ENCODE results near the gene GSC2.

The GSC2 gene, protein sequence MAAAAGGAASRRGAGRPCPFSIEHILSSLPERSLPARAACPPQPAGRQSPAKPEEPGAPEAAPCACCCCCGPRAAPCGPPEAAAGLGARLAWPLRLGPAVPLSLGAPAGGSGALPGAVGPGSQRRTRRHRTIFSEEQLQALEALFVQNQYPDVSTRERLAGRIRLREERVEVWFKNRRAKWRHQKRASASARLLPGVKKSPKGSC

GRCh38 chr22:19149991-19150390, at the start of gene GSC2:
TSS of gene GSC2 (minus strand) at chr22:19150292. CDS start at chr22:19150283, 9 bp downstream.
- in situ Hi-C loops (cut with HindIII; ENCODE audit: low sequenced_read_pairs): no loop called here

DNA sequence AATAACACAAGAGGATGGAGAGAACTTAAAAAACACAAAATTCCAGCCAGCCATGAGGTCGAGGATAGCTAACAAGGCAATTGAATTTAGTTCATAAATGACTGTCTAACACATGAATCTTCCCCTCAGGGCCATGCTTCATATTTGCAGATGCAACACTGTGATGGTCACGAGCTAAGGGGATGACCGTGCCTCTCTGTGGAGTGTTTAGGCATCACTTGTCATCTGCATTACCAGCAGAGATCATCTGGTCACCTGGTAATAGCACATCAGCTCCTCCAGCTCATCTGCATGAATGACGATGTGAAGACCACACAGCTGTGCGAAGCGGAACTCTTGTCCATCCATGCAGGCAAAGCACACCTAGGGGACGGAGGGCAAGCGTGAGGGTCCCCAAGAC, 49.4 kb upstream of the GSC2 start:
- in situ Hi-C loops (cut with HindIII; ENCODE audit: low sequenced_read_pairs): no loop called here

- in situ Hi-C loops (cut with HindIII; ENCODE audit: low sequenced_read_pairs): no loop called here
Measured at GRCh38 chr22:19197997-19198865, 48.1 kb upstream of the GSC2 start.

- in situ Hi-C loops (cut with HindIII; ENCODE audit: low sequenced_read_pairs): no loop called here
Measured at GRCh38 chr22:19196841-19197612, 46.9 kb upstream of the GSC2 start.

GRCh38 chr22:19195796-19196731, 46.0 kb upstream of the GSC2 start:
- in situ Hi-C loops (cut with HindIII; ENCODE audit: low sequenced_read_pairs): no loop called here

GRCh38 chr22:19194766-19195536, 44.9 kb upstream of the GSC2 start:
- in situ Hi-C loops (cut with HindIII; ENCODE audit: low sequenced_read_pairs): no loop called here

- in situ Hi-C loops (cut with HindIII; ENCODE audit: low sequenced_read_pairs): no loop called here
Measured at GRCh38 chr22:19193879-19194278, 43.8 kb upstream of the GSC2 start.

DNA sequence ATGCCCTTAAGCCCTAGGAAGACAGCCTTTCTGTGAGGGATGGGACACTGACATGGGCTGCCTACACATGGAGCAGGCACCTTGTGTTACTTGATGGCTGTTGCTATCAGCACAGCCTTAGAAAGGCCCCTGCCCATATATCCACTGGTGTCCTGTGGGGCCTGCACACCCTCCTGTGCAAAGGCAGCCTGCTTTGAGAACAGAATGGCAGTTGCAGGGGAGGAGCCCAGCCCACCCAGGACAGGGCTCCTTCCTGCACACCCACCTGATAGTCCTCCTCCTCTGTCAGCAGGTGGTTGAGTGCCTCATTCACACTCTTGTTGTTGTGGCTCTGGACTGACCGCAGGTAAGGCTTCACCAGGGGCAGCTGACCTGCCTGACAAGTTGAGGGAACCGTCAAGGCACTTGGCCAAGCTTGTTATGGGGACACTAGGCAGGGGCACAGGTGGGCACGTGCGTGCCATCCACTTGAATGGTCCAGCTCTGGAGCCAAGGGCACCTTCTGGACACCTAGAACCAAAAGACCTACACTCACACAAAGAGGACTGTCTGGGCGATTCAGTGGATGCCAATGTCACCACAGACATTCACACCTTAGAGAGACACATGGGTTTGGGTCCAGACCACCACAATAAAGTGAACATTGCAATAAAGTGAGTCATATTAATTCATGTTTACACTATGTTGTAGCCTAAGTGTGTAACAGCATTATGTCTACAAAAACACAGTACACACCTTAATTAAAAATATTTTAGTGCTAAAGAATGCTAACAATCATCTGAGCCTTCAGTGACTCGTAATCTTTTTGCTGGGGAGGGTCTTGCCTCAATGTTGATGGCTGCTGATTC, 37.8 kb upstream of the GSC2 start:
- in situ Hi-C loops (cut with HindIII; ENCODE audit: low sequenced_read_pairs): no loop called here

DNA sequence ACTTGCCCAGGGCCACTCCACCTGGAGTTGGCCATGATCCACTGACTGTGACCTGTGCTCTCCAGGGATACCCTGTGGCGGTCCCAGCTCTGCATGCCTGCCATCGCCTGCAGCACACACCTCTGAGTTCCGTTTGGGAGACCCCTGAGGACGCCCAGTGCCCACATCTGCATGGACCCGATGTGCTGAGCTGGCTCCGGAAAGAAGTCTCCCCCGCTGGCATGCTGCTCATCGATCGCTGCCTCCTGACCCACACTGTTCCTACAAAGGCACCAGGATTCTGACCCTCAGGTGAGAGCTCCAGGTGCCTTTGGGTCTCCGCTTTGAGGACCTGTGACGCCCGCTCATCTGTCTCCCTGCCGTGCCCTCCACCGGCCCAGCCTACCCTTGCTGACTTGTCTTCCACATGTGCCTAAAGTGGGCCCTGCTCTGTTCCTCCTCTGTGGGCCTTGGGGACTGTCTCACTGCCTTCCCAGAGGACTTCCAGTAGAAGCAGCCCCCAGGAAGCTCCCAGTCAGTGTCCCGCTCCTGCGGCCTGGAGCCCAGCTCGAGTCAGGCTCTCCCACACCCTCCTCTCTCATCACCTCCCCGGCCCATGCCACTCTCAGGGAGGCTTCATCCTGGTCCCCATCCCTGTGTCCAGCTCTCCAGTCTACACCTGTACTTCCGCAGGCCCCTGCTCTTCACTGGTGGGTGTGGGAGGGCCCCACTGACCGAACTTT, 34.3 kb upstream of the GSC2 start:
- in situ Hi-C loops (cut with HindIII; ENCODE audit: low sequenced_read_pairs): no loop called here

DNA sequence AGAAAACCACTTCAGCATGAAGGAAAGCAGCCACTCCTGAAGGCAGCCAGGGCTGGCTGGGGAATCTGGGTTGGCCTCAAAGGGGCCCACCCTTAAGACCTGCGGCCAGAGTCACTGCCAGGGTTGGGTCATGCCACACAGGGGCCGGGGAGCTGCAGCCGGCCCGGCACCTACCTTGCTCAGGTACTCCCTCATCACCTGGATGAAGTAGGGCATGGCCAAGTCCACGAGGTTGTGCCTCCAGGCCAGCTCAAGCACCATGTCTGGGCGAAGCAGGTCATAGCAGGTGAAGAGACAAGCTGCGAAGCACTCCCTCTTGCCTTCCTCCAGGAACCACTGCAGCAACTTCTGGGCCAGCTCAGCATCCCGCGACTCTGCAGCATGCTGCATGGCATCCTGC, 33.1 kb upstream of the GSC2 start:
- in situ Hi-C loops (cut with HindIII; ENCODE audit: low sequenced_read_pairs): no loop called here

DNA sequence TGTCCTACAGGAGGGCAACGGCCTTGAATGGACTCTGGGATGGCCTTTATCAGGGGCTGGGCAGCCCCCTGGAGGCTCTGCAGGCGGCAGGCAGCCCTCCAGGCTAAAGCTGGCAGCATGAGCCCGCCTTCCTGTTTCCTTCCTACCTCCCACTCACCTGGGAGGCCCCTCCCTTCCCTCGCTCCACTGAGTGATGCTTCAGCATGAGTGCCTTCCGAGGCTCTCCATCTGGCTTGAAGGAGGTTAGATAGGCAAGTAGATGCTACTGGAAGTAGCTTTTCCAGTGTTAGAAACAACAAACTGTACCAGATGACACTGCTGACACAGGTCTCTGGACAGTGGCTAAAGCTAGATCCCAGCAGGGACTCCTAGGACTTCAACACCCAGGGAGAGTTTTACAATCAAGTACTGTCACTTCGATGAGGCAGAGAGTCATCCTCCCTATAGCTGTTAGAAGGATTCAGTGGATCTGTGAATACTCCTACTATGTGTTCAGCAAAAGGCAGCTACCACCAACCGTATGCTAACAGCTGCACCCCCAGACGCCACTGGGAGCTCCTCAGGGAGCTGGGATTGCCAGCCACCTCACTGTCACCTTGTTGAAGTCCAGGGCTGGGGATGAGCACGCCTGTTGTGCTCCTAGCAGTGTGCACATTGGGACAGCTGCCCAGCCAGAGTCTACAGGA, 32.5 kb upstream of the GSC2 start:
- in situ Hi-C loops (cut with HindIII; ENCODE audit: low sequenced_read_pairs): no loop called here

GRCh38 chr22:19181786-19182471, 31.8 kb upstream of the GSC2 start:
- in situ Hi-C loops (cut with HindIII; ENCODE audit: low sequenced_read_pairs): no loop called here

GRCh38 chr22:19180740-19181410, 30.8 kb upstream of the GSC2 start:
- in situ Hi-C loops (cut with HindIII; ENCODE audit: low sequenced_read_pairs): no loop called here

DNA sequence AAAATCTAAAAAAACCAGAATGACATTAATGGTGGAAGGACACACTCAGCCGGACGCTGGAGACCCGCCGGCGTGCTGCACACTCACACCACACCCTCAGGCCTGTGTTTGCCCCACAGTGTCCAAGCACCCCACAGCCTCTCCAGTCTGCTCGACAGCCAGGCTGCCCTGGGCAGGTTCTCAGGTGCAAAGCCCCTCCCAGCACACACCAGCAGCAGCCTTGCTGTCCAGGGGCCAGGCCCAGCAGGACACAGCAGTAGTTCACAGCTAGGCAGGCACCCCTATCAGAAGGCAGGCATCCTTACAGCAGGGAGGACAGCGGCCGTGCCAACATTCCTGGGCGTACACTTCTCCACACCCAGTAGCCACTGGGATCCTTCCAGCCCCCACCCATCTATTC, 30.1 kb upstream of the GSC2 start:
- in situ Hi-C loops (cut with HindIII; ENCODE audit: low sequenced_read_pairs): no loop called here

DNA sequence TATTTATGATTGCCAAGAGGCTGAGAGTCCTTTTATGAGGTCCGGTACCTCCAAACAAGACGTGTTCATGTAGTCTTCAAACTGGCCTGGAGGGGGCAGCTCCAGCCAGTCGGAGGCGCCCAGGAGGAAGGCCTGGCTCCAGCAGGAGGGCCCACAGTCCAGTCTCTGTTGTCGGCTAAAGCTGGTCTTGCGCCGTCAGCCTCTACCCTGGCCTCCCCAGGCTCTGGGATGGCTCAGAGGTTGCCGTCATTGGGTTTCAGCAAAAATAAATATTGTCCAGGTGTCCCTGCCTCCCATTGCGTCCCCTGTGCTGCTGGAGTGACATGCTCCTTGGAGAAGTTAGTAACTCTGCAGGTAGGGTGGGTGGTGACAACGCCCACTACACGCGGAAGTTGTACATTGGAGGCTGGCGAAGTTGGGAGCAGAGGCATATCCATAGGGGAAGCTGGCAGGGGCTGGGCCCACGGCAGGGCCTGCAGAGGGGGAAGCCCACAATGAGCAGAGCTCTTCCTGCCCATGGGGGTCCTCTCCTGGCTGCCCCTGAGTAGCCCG, 29.5 kb upstream of the GSC2 start:
- in situ Hi-C loops (cut with HindIII; ENCODE audit: low sequenced_read_pairs): no loop called here

All from endothelial cell of hepatic sinusoid (primary cell).